Esophagus squamous epithelium (tissue), 4 donors: ENCODE measurements around the gene DOC2A.

ENCODE experiments used
- POLR2A ChIP-seq, 4 donors: fragments of 450-650 bp; IDR thresholded peaks; one replicate each; pipeline ENCODE4 v1.6.1; 2017; ENCODE audit warnings: antibody characterized with exemption in 4 of 4, mild to moderate bottlenecking in 4 of 4, moderate library complexity in 3 of 4
- TF ChIP-seq, protein P1 (sequence below), 6 experiments: fragments of 450-650 bp in 4 of 6; fragments of 200-600 bp in 2 of 6; sonication (generic) in 2 of 6; IDR thresholded peaks; one replicate each; pipeline ENCODE4 v1.5.1; 2016 to 2019; ENCODE audit warnings: antibody characterized with exemption in 6 of 6, mild to moderate bottlenecking in 4 of 6, moderate library complexity in 4 of 6

GRCh38 chr16:30022887-30023286, 12.1 kb upstream of the DOC2A start, which contains the start of gene C16orf92:
- TF ChIP-seq, protein P1, sequence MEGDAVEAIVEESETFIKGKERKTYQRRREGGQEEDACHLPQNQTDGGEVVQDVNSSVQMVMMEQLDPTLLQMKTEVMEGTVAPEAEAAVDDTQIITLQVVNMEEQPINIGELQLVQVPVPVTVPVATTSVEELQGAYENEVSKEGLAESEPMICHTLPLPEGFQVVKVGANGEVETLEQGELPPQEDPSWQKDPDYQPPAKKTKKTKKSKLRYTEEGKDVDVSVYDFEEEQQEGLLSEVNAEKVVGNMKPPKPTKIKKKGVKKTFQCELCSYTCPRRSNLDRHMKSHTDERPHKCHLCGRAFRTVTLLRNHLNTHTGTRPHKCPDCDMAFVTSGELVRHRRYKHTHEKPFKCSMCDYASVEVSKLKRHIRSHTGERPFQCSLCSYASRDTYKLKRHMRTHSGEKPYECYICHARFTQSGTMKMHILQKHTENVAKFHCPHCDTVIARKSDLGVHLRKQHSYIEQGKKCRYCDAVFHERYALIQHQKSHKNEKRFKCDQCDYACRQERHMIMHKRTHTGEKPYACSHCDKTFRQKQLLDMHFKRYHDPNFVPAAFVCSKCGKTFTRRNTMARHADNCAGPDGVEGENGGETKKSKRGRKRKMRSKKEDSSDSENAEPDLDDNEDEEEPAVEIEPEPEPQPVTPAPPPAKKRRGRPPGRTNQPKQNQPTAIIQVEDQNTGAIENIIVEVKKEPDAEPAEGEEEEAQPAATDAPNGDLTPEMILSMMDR (IDR thresholded peaks at IDR 0.05): no peak
- TF ChIP-seq POLR2A (IDR thresholded peaks at IDR 0.05): no peak
